Inflammatory macrophage treated with lipopolysaccharide for 1 hour (primary cell): Measurements from ENCODE around the gene PBX2.

Source experiments
- DNase-seq, 2 donors: peaks; one replicate each; pipeline ENCODE4 v3.0.0-alpha.2; 2020 to 2022

PBX2 gene

GRCh38 chr6:32168807-32169591, 21.0 kb downstream of the PBX2 start:
- no peak for DNase-seq

- no peak for DNase-seq
Observed at GRCh38 chr6:32168350-32168749, 21.7 kb downstream of the PBX2 start.

- no peak for DNase-seq
Observed at GRCh38 chr6:32167761-32168262, 22.2 kb downstream of the PBX2 start.

- DNase-seq: no peak
Observed at GRCh38 chr6:32167154-32167760, 22.7 kb downstream of the PBX2 start.

- no peak for DNase-seq
Observed at GRCh38 chr6:32166411-32167061, 23.5 kb downstream of the PBX2 start.

- DNase-seq: no peak
Observed at GRCh38 chr6:32164295-32164694, 25.7 kb downstream of the PBX2 start, which contains the start of gene EGFL8. Gene EGFL8 (plus strand): TSS chr6:32164595. CDS start chr6:32166166, 1,571 bp downstream.

GRCh38 chr6:32163559-32164258, 26.3 kb downstream of the PBX2 start:
- DNase-seq: no peak

GRCh38 chr6:32158052-32158451, 31.9 kb downstream of the PBX2 start:
- no peak for DNase-seq

GRCh38 chr6:32156891-32157290, 33.1 kb downstream of the PBX2 start:
- no peak for DNase-seq

- DNase-seq: peak in 1 of 2 donors; percentile 9
Observed at GRCh38 chr6:32154514-32155161, 35.4 kb downstream of the PBX2 start.

- DNase-seq: peak; percentile 6 to 19
Observed at GRCh38 chr6:32153564-32154513, 36.2 kb downstream of the PBX2 start, which contains the start of gene PPT2. Gene PPT2 (plus strand): TSS chr6:32154141. CDS start chr6:32154595, 454 bp downstream.

GRCh38 chr6:32152769-32153563, 37.0 kb downstream of the PBX2 start:
- no peak for DNase-seq

GRCh38 chr6:32151863-32152768, 37.9 kb downstream of the PBX2 start, which contains the start of gene PRRT1:
Gene PRRT1 (minus strand): TSS chr6:32151939. CDS start chr6:32151827, 112 bp downstream.
- no peak for DNase-seq

- DNase-seq: no peak
Observed at GRCh38 chr6:32151181-32151862, 38.7 kb downstream of the PBX2 start.

- DNase-seq: no peak
Observed at GRCh38 chr6:32149932-32150870, 39.8 kb downstream of the PBX2 start.

- DNase-seq: no peak
Observed at GRCh38 chr6:32149092-32149755, 40.8 kb downstream of the PBX2 start.
